Activated naive CD8-positive, alpha-beta T cell treated with anti-CD3 and anti-CD28 coated beads for 36 hours (primary cell): ENCODE data around the gene SETDB2. TPM values are rescaled to one million over a fixed set of nuclear protein-coding genes. Genes with fewer than 3 reads are reported as not detected.

Source experiments
- DNase-seq: peaks from one replicate; pipeline ENCODE4 v3.0.0; 2021
- H3K27ac Mint-ChIP-seq: one replicate; pipeline ENCODE4 v1.8.0; 2022; ENCODE audit warnings: mild to moderate bottlenecking, moderate library complexity, mixed read lengths
- H3K27me3 Mint-ChIP-seq: one replicate; pipeline ENCODE4 v1.8.0; 2022; ENCODE audit warnings: mild to moderate bottlenecking, mixed read lengths
- H3K36me3 Mint-ChIP-seq: one replicate; pipeline ENCODE4 v1.8.0; 2021; ENCODE audit warnings: mild to moderate bottlenecking, mixed read lengths
- H3K4me1 Mint-ChIP-seq: one replicate; pipeline ENCODE4 v1.8.0; 2021; ENCODE audit warnings: mixed read lengths
- H3K4me3 Mint-ChIP-seq: one replicate; pipeline ENCODE4 v1.8.0; 2022; ENCODE audit warnings: mild to moderate bottlenecking, moderate library complexity, mixed read lengths
- H3K9me3 Mint-ChIP-seq: one replicate; pipeline ENCODE4 v1.8.0; 2022; ENCODE audit warnings: mixed read lengths
- total RNA-seq, 2 experiments: library from RNA; stranded (reverse); gene quantifications; one replicate each; pipeline ENCODE4 v1.2.3, GENCODE V29; 2021

Gene SETDB2
- total RNA-seq, 2 experiments from 2014 or later = 11.1 to 11.3 TPM

DNA sequence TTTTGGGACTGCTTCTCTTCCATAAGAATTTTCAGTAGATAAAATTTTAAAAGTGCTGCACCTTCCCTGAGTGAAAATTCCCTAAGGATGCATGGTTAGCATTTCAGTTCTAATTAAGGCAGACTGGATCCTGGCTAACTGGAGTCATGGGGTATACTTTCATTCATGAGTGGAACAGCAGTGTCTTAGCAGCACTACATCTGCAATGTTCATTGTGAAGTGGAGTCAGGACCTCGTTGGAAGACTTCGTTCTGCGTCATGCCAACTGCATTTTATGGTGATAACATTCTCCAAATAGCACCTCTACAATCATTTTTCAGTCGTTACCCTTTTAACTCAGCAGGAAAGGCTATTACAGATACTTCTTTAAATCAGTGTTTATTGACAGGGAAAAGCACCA lies 77.2 kb downstream of the SETDB2 start:
- Mint-ChIP-seq H3K9me3 (no peaks in the 10 kb centered on the region), H3K36me3 (peaks cover 5% of the 10 kb centered on the region), H3K4me3 (no peak overlapping the region)

GRCh38 chr13:49524740-49525501 lies 80.8 kb downstream of the SETDB2 start:
- Mint-ChIP-seq H3K9me3 (no peaks in the 10 kb centered on the region), H3K4me1 (peaks cover 4% of the 10 kb centered on the region), H3K36me3 (peaks cover 12% of the 10 kb centered on the region), H3K27me3 (no peaks in the 10 kb centered on the region), H3K4me3 (no peak overlapping the region), H3K27ac (no peak overlapping the region)
- DNase-seq = no peak

More for the DNA sequence above, 77.2 kb downstream of the SETDB2 start:
- Mint-ChIP-seq H3K27me3 (no peaks in the 10 kb centered on the region), H3K4me1 (peaks cover 3% of the 10 kb centered on the region), H3K27ac (no peak overlapping the region)
- no peak for DNase-seq

DNA sequence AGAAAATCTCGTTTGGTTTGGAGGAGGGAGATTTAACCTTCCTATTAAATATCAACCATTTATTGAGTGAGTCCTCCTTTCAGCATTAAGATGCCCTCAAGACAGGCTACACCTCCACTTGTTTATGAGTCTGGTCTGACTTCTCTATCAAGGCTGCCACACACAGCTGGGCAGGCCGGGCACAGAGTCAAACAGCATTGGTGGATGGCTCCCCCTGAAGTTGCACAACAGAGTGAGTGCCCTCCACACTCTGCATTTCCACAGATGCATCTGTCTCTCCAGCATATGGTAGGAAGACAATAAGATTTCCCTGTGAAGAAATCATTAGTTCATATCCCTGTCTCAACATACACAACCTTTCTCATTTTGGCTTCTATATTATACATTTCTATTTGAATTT lies 83.0 kb downstream of the SETDB2 start:
- no peak for DNase-seq
- Mint-ChIP-seq H3K9me3 (no peaks in the 10 kb centered on the region), H3K4me3 (no peak overlapping the region), H3K36me3 (peaks cover 24% of the 10 kb centered on the region), H3K27ac (no peak overlapping the region), H3K27me3 (no peaks in the 10 kb centered on the region), H3K4me1 (peaks cover 4% of the 10 kb centered on the region)

DNA sequence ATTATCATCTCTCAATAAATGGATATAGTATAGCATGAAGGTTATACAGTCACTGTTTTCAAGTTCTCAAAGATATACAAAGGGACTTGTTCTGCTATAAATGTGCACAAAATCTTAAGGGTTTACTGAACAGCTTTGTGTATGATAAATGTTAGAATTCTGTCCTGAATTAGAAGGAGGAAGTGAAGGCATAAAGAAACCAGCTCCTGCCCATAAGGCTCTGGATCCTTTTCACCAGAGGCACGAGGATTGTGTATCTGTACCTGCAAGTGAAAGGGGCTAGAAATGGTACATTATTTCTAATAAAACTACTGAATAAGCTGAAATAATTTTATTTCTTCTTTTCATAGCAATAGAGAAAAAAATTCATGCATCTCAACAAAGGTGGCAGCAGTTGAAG lies 84.1 kb downstream of the SETDB2 start:
- no peak overlapping the region for H3K4me3 Mint-ChIP-seq
- no peak for DNase-seq
- H3K27me3 Mint-ChIP-seq = no peaks in the 10 kb centered on the region
- H3K36me3 Mint-ChIP-seq = peaks cover 27% of the 10 kb centered on the region
- peaks cover 9% of the 10 kb centered on the region for H3K4me1 Mint-ChIP-seq
- no peak overlapping the region for H3K27ac Mint-ChIP-seq
- no peaks in the 10 kb centered on the region for H3K9me3 Mint-ChIP-seq

DNA sequence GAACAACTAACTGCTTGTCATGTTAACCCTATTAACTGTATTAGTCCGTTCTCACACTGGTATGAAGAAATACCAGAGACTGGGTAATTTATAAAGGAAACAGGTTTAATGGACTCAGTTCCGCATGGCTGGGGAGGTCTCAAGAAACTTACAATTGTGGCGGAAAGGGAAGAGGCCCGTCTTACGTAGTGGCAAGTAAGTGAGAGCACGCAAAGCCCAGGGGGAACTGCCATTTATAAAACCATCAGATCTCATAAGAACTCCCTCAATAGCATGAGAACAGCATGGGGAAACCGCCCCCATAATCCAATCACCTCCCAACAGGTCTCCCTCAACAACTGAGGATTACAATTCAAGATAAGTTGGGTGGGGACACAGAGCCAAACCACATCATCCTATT lies 86.4 kb downstream of the SETDB2 start:
- Mint-ChIP-seq H3K36me3 (peaks cover 33% of the 10 kb centered on the region), H3K9me3 (no peaks in the 10 kb centered on the region), H3K27me3 (no peaks in the 10 kb centered on the region)

DNA sequence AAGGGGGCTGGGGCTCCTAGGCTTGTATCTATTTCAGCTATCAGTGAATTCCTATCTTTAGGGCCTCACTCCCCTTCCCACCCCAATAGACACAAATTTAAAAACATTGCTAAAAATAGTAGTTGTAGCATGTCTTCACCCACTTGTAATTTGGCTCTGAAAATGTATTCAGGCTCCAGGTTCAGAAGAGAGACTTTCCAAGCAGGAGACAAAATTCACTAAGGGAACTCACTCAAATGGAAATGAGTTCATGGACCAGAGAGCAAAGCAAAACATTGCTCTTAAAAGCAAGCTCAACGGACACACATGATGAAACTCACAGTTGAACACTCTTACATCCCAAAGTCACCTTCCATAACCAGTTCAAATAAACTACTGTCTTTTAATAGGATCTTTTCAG lies 88.5 kb downstream of the SETDB2 start:
- H3K4me3 Mint-ChIP-seq = no peak overlapping the region
- H3K9me3 Mint-ChIP-seq = no peaks in the 10 kb centered on the region
- no peak overlapping the region for H3K27ac Mint-ChIP-seq
- H3K36me3 Mint-ChIP-seq = peaks cover 31% of the 10 kb centered on the region
- H3K4me1 Mint-ChIP-seq = peaks cover 7% of the 10 kb centered on the region
- no peaks in the 10 kb centered on the region for H3K27me3 Mint-ChIP-seq
- DNase-seq = no peak

More for the DNA sequence above, 86.4 kb downstream of the SETDB2 start:
- peak overlapping the region; percentile 65 for H3K27ac Mint-ChIP-seq
- DNase-seq = no peak
- no peak overlapping the region for H3K4me3 Mint-ChIP-seq
- peaks cover 11% of the 10 kb centered on the region for H3K4me1 Mint-ChIP-seq

DNA sequence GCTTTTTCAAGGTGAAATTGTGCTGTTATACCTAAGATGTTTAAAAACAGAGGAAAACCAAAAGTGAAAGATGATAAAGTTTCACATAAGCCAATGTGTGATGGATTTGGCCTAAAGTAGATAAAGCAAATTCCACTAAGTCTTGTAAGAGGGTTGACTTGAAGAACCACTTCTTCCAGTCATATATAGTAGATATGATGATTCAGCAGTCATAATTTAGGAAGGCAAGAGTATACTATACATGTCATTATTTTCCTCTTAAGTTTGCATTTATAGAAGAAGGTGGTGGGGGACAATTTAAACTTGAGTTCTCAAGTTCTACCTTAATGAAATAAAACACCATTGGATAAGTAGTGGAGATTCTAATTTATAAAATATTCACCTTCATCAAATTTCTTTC lies 88.9 kb downstream of the SETDB2 start:
- Mint-ChIP-seq H3K4me1 (peaks cover 7% of the 10 kb centered on the region), H3K9me3 (no peaks in the 10 kb centered on the region), H3K27me3 (no peaks in the 10 kb centered on the region), H3K36me3 (peaks cover 31% of the 10 kb centered on the region), H3K27ac (no peak overlapping the region), H3K4me3 (no peak overlapping the region)
- DNase-seq = no peak

DNA sequence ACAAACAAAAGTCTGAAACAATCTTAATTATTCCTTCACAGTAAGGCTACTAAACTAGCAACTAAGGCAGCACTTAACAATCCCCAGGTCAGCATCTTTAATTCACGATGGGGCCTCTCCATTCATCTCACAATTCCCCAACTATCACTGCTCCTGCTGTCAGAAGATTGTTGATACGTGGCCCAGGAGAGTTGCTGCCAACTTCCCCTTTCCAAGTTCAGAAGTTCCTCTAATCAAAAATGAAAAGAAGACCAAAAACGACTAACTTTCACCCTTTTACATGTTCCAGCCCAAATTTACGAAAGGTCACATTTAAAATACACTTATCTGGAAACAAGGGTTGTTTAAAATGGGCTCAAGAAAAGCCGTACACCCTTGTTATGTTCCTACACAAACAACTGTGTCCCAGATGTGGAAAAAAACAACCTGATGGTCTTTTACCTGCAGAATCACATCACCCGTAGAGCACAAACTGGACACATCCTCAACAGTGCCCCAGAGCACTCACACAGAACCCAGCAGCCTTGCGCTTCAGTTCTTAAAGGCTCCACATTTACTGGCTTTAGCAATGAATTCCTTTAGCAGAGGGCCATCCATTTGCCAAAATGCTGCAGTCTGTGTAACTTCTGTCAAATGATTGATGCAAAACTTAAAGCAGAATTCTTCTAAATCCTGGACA lies 89.7 kb downstream of the SETDB2 start:
- peaks cover 7% of the 10 kb centered on the region for H3K4me1 Mint-ChIP-seq
- DNase-seq = no peak
- peaks cover 31% of the 10 kb centered on the region for H3K36me3 Mint-ChIP-seq
- H3K9me3 Mint-ChIP-seq = no peaks in the 10 kb centered on the region
- H3K4me3 Mint-ChIP-seq = no peak overlapping the region
- no peak overlapping the region for H3K27ac Mint-ChIP-seq
- no peaks in the 10 kb centered on the region for H3K27me3 Mint-ChIP-seq

- Mint-ChIP-seq H3K36me3 (peaks cover 27% of the 10 kb centered on the region), H3K27me3 (no peaks in the 10 kb centered on the region), H3K9me3 (no peaks in the 10 kb centered on the region), H3K4me1 (peaks cover 23% of the 10 kb centered on the region), H3K4me3 (no peak overlapping the region), H3K27ac (no peak overlapping the region)
- no peak for DNase-seq
Observed at GRCh38 chr13:49536144-49536873, 92.2 kb downstream of the SETDB2 start.

- DNase-seq = no peak
- H3K27ac Mint-ChIP-seq = no peak overlapping the region
- no peaks in the 10 kb centered on the region for H3K9me3 Mint-ChIP-seq
- peaks cover 20% of the 10 kb centered on the region for H3K4me1 Mint-ChIP-seq
- no peak overlapping the region for H3K4me3 Mint-ChIP-seq
- H3K36me3 Mint-ChIP-seq = peaks cover 20% of the 10 kb centered on the region
- no peaks in the 10 kb centered on the region for H3K27me3 Mint-ChIP-seq
Observed at GRCh38 chr13:49538404-49538803, 94.3 kb downstream of the SETDB2 start.

DNA sequence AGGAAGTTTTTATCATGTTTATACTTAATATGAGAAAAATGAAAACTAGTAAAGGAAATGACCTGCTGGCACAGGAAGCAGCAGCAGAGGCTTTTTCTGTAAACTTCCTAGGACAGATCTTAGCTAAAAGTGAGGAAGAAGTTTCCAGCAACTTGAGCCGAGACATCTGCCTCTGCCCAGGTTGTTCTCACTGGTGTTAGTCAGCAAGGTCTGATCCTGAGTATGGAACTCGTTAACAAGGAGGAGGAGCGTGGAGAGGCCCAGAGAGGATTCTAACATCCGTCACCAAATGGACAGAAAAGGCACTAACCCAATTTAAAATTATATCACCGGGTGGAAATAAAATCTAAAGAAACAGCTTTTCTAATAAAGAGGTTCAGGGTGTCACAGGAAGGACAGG lies 95.2 kb downstream of the SETDB2 start:
- no peak for DNase-seq
- Mint-ChIP-seq H3K4me1 (peaks cover 18% of the 10 kb centered on the region), H3K4me3 (no peak overlapping the region), H3K36me3 (peaks cover 15% of the 10 kb centered on the region), H3K27me3 (no peaks in the 10 kb centered on the region), H3K9me3 (no peaks in the 10 kb centered on the region), H3K27ac (peak overlapping the region; percentile 73)

GRCh38 chr13:49539746-49540145 lies 95.7 kb downstream of the SETDB2 start:
- Mint-ChIP-seq H3K27me3 (no peaks in the 10 kb centered on the region), H3K36me3 (peaks cover 15% of the 10 kb centered on the region), H3K4me1 (peaks cover 18% of the 10 kb centered on the region), H3K27ac (peak overlapping the region; percentile 81), H3K4me3 (no peak overlapping the region), H3K9me3 (no peaks in the 10 kb centered on the region)
- DNase-seq = no peak

DNA sequence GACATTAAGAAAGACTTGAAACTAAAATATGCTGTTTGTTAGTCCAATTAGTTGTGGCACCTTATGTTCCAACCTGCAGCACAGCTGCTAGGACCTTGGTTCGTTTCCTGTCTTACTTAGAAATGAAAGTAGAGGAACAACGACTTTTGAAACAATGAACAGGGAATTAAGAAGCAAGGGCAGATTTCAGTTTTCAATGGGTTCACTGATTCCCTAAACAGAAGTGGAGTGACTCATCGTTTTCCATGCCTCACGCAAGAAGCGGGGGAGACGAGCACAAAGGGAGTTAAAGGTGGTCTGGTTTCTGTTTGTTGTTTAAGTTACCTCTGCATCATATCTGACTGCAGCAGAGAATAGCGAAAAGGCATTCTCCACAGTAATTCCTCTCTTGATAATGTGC lies 96.5 kb downstream of the SETDB2 start:
- peaks cover 14% of the 10 kb centered on the region for H3K36me3 Mint-ChIP-seq
- H3K4me3 Mint-ChIP-seq = no peak overlapping the region
- no peak for DNase-seq
- H3K27me3 Mint-ChIP-seq = no peaks in the 10 kb centered on the region
- H3K4me1 Mint-ChIP-seq = peaks cover 18% of the 10 kb centered on the region
- H3K27ac Mint-ChIP-seq = peak overlapping the region; percentile 81
- H3K9me3 Mint-ChIP-seq = no peaks in the 10 kb centered on the region

DNA sequence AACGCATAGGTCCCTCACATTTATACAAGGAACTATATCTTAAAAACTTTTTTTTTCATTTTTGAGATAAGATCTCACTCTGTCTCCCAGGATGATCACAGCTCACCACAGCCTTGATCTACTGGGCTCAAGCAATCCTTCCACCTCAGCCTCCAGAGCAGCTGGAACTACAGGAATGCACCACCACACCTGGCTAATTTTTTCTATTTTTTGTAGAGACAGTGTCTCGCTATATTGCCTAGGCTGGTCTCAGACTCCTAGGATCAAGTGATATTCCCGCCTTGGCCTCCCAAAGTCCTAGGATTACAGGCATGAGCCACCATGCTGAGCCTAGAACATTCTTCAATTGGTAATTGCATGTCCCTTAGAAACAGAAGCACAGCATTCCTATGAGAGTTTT lies 99.6 kb downstream of the SETDB2 start:
- no peaks in the 10 kb centered on the region for H3K27me3 Mint-ChIP-seq
- H3K36me3 Mint-ChIP-seq = peaks cover 16% of the 10 kb centered on the region
- no peaks in the 10 kb centered on the region for H3K9me3 Mint-ChIP-seq
- no peak overlapping the region for H3K4me3 Mint-ChIP-seq
- DNase-seq = no peak
- no peak overlapping the region for H3K27ac Mint-ChIP-seq
- peaks cover 20% of the 10 kb centered on the region for H3K4me1 Mint-ChIP-seq
